MCF 10A (cell line): Measurements from ENCODE around the gene MRPL58. TPM values are rescaled to one million over a fixed set of nuclear protein-coding genes. Genes with fewer than 3 reads are reported as not detected.

Experiments
- BruUV-seq: library from RNA; stranded (reverse); fragments of 400-500 nt; replicated peaks from 2 replicates; lab custom pipeline; 2021; lab: Mats Ljungman, UMichigan
- CTCF ChIA-PET: fragments of 300-600 bp; sonication (Branson Sonifier 250); formaldehyde crosslinking; extraction: SDS; loops from one replicate; lab custom pipeline; 2021; ENCODE audit warnings: antibody characterized with exemption, inconsistent platforms; lab: Yijun Ruan, JAX
- POLR2A ChIA-PET: fragments of 300-600, 350-650 bp; sonication (Branson Sonifier 250); formaldehyde crosslinking; extraction: SDS; loops from one replicate; lab custom pipeline; 2020; ENCODE audit warnings: antibody characterized with exemption, inconsistent platforms; lab: Yijun Ruan, JAX
- DNase-seq: peaks from one replicate; pipeline ENCODE4 v3.0.0-alpha.2; 2018; ENCODE audit not compliant: unreplicated experiment
- H3K27ac Mint-ChIP-seq: one replicate; pipeline ENCODE4 v1.8.0; 2022; ENCODE audit warnings: mild to moderate bottlenecking, low read depth, mixed read lengths; ENCODE audit not compliant: unreplicated experiment
- H3K27me3 Mint-ChIP-seq: one replicate; pipeline ENCODE4 v1.8.0; 2022; ENCODE audit warnings: mixed read lengths; ENCODE audit not compliant: insufficient read depth, unreplicated experiment
- H3K36me3 Mint-ChIP-seq: one replicate; pipeline ENCODE4 v1.8.0; 2022; ENCODE audit warnings: mild to moderate bottlenecking, moderate library complexity, mixed read lengths; ENCODE audit not compliant: insufficient read depth, unreplicated experiment
- H3K4me1 Mint-ChIP-seq: one replicate; pipeline ENCODE4 v1.8.0; 2022; ENCODE audit warnings: mixed read lengths; ENCODE audit not compliant: insufficient read depth, unreplicated experiment
- H3K4me3 Mint-ChIP-seq: one replicate; pipeline ENCODE4 v1.8.0; 2022; ENCODE audit warnings: mild to moderate bottlenecking, moderate library complexity, mixed read lengths; ENCODE audit not compliant: unreplicated experiment
- H3K9me3 Mint-ChIP-seq: one replicate; pipeline ENCODE4 v1.8.0; 2022; ENCODE audit warnings: mixed read lengths; ENCODE audit not compliant: unreplicated experiment
- intact Hi-C: fragments of 100-400 bp; cut with micrococcal nuclease; formaldehyde crosslinking; loops from 2 replicates; pipeline ENCODE4 v1.14.1; 2022
- total RNA-seq: library from RNA; stranded (reverse); gene quantifications from 2 replicates; pipeline ENCODE4 v1.2.3, GENCODE V29; 2022
- TF ChIP-seq, protein P1 (sequence below): fragments of 200-600 bp; IDR thresholded peaks from one replicate; pipeline ENCODE4 v1.8.0; 2022; ENCODE audit warnings: antibody characterized with exemption, mild to moderate bottlenecking; ENCODE audit not compliant: unreplicated experiment

MRPL58 gene
- total RNA-seq, 1 experiment from 2014 or later, result 71.2 TPM

DNA sequence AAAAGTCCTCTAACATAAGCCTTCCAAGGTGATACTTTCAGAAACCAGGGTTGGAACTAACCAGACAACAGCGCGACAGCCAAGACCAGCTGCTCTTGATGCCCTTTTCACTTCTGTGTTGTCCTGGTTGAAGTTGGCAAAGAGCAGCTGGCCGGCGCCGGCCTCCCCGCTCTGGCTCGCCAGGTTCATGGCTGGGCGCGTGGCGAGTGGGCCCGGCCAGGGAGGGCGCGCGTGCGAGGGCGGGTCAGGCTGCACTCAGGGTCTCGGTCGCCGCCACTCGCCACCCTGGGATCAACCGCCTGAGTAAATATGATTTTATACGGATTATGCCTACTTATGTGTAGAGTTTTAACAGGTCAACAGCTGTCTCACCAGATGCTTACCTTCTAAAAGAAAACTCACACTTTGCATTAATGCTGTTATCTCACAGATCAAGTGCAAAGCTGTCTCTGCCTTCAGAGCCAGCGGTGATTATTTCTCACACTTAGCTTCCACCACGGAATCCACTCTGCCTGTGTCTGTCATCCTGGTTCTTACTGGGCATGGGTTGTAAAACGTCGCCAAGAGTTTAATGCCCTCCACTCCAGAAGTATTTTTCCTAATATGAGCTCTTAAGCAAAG is 48.1 kb downstream of the MRPL58 start:
- Mint-ChIP-seq H3K9me3 (no peaks in the 10 kb centered on the region), H3K36me3 (peaks cover 62% of the 10 kb centered on the region)
- POLR2A ChIA-PET, result interaction anchor here (0.7 to 1.7 kb wide), 11 partner anchors 9 to 146 kb away, joined by 3 to 7 read pairs (median 4); partner anchors contain the start of genes ARMC7, ATP5PD and KCTD2

DNA sequence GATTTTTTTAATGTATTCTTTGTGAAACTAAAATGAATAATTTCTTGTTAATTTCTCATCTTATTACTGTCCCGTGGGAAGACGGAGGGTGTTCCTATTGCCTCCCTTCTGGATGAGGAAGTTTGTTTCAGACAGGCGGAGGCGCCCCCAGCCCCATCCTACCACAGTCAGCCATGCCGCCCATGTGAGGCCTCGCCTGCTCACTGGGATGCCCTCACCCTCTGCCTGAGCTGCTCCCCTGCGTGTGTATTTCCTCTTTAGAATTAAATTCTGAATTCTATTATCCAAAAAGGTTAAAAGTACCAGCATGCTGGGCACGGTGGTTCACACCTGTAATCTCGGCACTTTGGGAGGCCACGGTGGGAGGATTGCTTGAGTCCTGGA is 48.6 kb downstream of the MRPL58 start:
- Mint-ChIP-seq H3K4me1 (no peaks in the 10 kb centered on the region), H3K4me3 (no peak overlapping the region), H3K9me3 (no peaks in the 10 kb centered on the region), H3K36me3 (peaks cover 56% of the 10 kb centered on the region), H3K27me3 (no peaks in the 10 kb centered on the region), H3K27ac (no peak overlapping the region)
- TF ChIP-seq, protein P1, sequence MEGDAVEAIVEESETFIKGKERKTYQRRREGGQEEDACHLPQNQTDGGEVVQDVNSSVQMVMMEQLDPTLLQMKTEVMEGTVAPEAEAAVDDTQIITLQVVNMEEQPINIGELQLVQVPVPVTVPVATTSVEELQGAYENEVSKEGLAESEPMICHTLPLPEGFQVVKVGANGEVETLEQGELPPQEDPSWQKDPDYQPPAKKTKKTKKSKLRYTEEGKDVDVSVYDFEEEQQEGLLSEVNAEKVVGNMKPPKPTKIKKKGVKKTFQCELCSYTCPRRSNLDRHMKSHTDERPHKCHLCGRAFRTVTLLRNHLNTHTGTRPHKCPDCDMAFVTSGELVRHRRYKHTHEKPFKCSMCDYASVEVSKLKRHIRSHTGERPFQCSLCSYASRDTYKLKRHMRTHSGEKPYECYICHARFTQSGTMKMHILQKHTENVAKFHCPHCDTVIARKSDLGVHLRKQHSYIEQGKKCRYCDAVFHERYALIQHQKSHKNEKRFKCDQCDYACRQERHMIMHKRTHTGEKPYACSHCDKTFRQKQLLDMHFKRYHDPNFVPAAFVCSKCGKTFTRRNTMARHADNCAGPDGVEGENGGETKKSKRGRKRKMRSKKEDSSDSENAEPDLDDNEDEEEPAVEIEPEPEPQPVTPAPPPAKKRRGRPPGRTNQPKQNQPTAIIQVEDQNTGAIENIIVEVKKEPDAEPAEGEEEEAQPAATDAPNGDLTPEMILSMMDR, result no peak
- ChIA-PET POLR2A (interaction anchor here (0.7 to 1.7 kb wide), 7 partner anchors 9 to 140 kb away, joined by 3 to 7 read pairs (median 4); partner anchors contain the start of genes ARMC7, ATP5PD and KCTD2), CTCF (interaction anchor here (0.5 to 4.9 kb wide), 10 partner anchors 9 to 141 kb away, joined by 3 to 38 read pairs (median 6); partner anchors contain the start of genes NT5C and SLC16A5)
- DNase-seq, result no peak
- intact Hi-C loops, result no loop called here
- no TSS peak for BruUV-seq

More for the DNA sequence above, 48.1 kb downstream of the MRPL58 start:
- TF ChIP-seq, protein P1, result no peak
- no peak for DNase-seq
- Mint-ChIP-seq H3K27ac (no peak overlapping the region), H3K4me1 (no peaks in the 10 kb centered on the region), H3K27me3 (no peaks in the 10 kb centered on the region), H3K4me3 (no peak overlapping the region)
- CTCF ChIA-PET, result interaction anchor here (0.5 to 4.9 kb wide), 19 partner anchors 9 to 141 kb away, joined by 3 to 38 read pairs (median 5); partner anchors contain the start of genes HID1, NT5C and SLC16A5
- intact Hi-C loops, result no loop called here
- no TSS peak for BruUV-seq

DNA sequence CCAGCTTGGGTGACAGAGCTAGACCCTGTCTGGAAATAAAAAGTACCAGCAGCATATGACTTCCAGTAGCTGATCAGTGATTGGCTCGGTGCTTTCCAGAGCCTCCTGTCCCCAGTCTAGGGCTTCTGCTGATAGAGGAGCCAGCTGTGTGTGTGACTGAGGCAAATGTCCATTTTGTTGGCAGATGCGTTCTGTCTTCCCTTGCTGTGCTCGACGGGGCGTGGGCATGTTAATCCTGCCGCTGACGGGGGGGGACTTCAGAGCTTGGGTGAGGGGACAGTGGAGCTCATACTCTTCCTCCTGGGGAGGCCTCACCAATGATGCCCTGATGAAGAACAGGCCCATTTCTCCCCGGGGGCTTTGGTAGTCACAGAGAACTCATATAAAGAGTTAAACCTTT is 49.1 kb downstream of the MRPL58 start:
- Mint-ChIP-seq H3K4me3 (no peak overlapping the region), H3K27ac (no peak overlapping the region), H3K27me3 (no peaks in the 10 kb centered on the region), H3K36me3 (peaks cover 51% of the 10 kb centered on the region), H3K4me1 (no peaks in the 10 kb centered on the region), H3K9me3 (no peaks in the 10 kb centered on the region)
- TF ChIP-seq, protein P1, result no peak
- POLR2A ChIA-PET, result interaction anchor here (0.9 to 1.5 kb wide), 3 partner anchors 48 to 140 kb away, joined by 3 to 4 read pairs (median 3); partner anchors contain the start of gene ARMC7
- intact Hi-C loops, result no loop called here
- BruUV-seq, result no TSS peak
- DNase-seq, result no peak
- CTCF ChIA-PET, result interaction anchor here (0.6 to 4.9 kb wide), 10 partner anchors 8 to 140 kb away, joined by 3 to 38 read pairs (median 6); partner anchors contain the start of gene NT5C

DNA sequence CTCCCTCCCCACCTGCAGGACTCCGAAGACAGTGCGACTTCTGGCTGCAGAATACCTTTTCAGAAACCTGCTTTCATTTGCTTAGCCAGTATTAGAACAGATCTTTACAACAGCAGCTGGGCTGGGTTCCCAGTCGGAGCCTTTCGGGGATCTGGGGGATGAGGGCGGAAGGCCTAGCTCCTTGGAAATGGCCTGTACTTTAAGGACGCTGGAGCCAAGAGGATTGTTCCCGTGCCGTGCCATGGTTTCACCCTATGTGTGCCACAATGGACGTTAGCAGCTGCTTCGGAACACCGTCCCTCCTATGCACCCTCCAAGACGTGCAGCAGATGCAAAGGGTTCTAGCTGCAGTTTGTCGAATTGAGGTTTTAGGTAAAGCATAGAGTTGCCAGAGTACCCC is 50.7 kb downstream of the MRPL58 start:
- intact Hi-C loops, result no loop called here
- Mint-ChIP-seq H3K36me3 (peaks cover 36% of the 10 kb centered on the region), H3K9me3 (no peaks in the 10 kb centered on the region), H3K27me3 (no peaks in the 10 kb centered on the region), H3K4me3 (no peak overlapping the region), H3K4me1 (no peaks in the 10 kb centered on the region), H3K27ac (no peak overlapping the region)
- DNase-seq, result no peak
- TF ChIP-seq, protein P1, result no peak
- ChIA-PET CTCF (interaction anchor here (1.0 to 4.9 kb wide), 4 partner anchors 14 to 51 kb away, joined by 3 to 20 read pairs (median 9); no protein-coding TSS in a partner anchor), POLR2A (interaction anchor here (1.5 to 2.0 kb wide), 3 partner anchors 10 to 15 kb away, joined by 5 to 8 read pairs (median 8); no protein-coding TSS in a partner anchor)
- BruUV-seq, result no TSS peak
